ENCODE results near the gene DNAJC13. TPM values are rescaled to one million over a fixed set of nuclear protein-coding genes. Genes with fewer than 3 reads are reported as not detected.

The DNAJC13 gene
- total RNA-seq, 1 donor, result 116 TPM

GRCh38 chr3:132513057-132513456 lies 95.8 kb downstream of the DNAJC13 start:
- TF ChIP-seq CTCF (IDR thresholded peaks at IDR 0.05; ENCODE audit: extremely low read depth, low read depth, low read length), result no peak
- Histone ChIP-seq H3K27me3 (ENCODE audit: insufficient read depth, low read length) (no peaks in the 10 kb centered on the region), H3K4me2 (ENCODE audit: insufficient read depth, low read length) (no peak overlapping the region), H3K4me1 (ENCODE audit: insufficient read depth, low read length) (no peaks in the 10 kb centered on the region), H2AFZ (ENCODE audit: low read length) (no peak overlapping the region), H3K27ac (ENCODE audit: low read depth, low read length) (no peak overlapping the region), H4K20me1 (ENCODE audit: insufficient read depth, low read length) (no peaks in the 10 kb centered on the region), H3K79me2 (ENCODE audit: insufficient read depth, low read length) (no peaks in the 10 kb centered on the region), H3K4me3 (ENCODE audit: insufficient read depth, low read length) (no peak overlapping the region), H3K36me3 (ENCODE audit: insufficient read depth, low read length) (peaks cover 72% of the 10 kb centered on the region), H3K9me3 (ENCODE audit: low read depth, low read length) (no peaks in the 10 kb centered on the region)
- no peak for DNase-seq (ENCODE audit: insufficient read length, low spot score, missing footprints)

GRCh38 chr3:132517311-132517710 lies 100.0 kb downstream of the DNAJC13 start:
- H3K36me3 ChIP-seq (ENCODE audit: insufficient read depth, low read length), result peaks cover 66% of the 10 kb centered on the region
- TF ChIP-seq CTCF (IDR thresholded peaks at IDR 0.05; ENCODE audit: extremely low read depth, low read depth, low read length), result no peak

GRCh38 chr3:132519914-132520313 lies 102.6 kb downstream of the DNAJC13 start:
- H3K27ac ChIP-seq (ENCODE audit: low read depth, low read length), result no peak overlapping the region
- no peak overlapping the region for H2AFZ ChIP-seq (ENCODE audit: low read length)
- TF ChIP-seq CTCF (IDR thresholded peaks at IDR 0.05; ENCODE audit: extremely low read depth, low read depth, low read length), result no peak
- no peaks in the 10 kb centered on the region for H3K9me3 ChIP-seq (ENCODE audit: low read depth, low read length)
- peaks cover 59% of the 10 kb centered on the region for H3K36me3 ChIP-seq (ENCODE audit: insufficient read depth, low read length)
- no peak for DNase-seq (ENCODE audit: insufficient read length, low spot score, missing footprints)
- H3K4me3 ChIP-seq (ENCODE audit: insufficient read depth, low read length), result no peak overlapping the region
- no peaks in the 10 kb centered on the region for H3K27me3 ChIP-seq (ENCODE audit: insufficient read depth, low read length)
- H3K4me2 ChIP-seq (ENCODE audit: insufficient read depth, low read length), result no peak overlapping the region
- H4K20me1 ChIP-seq (ENCODE audit: insufficient read depth, low read length), result no peaks in the 10 kb centered on the region
- H3K4me1 ChIP-seq (ENCODE audit: insufficient read depth, low read length), result no peaks in the 10 kb centered on the region
- no peaks in the 10 kb centered on the region for H3K79me2 ChIP-seq (ENCODE audit: insufficient read depth, low read length)

More at GRCh38 chr3:132517311-132517710, 100.0 kb downstream of the DNAJC13 start:
- H3K27ac ChIP-seq (ENCODE audit: low read depth, low read length), result no peak overlapping the region
- no peak overlapping the region for H3K4me2 ChIP-seq (ENCODE audit: insufficient read depth, low read length)
- no peaks in the 10 kb centered on the region for H3K79me2 ChIP-seq (ENCODE audit: insufficient read depth, low read length)
- H2AFZ ChIP-seq (ENCODE audit: low read length), result no peak overlapping the region
- no peak overlapping the region for H3K4me3 ChIP-seq (ENCODE audit: insufficient read depth, low read length)
- H3K4me1 ChIP-seq (ENCODE audit: insufficient read depth, low read length), result no peaks in the 10 kb centered on the region
- DNase-seq (ENCODE audit: insufficient read length, low spot score, missing footprints), result no peak
- no peaks in the 10 kb centered on the region for H3K9me3 ChIP-seq (ENCODE audit: low read depth, low read length)
- no peaks in the 10 kb centered on the region for H4K20me1 ChIP-seq (ENCODE audit: insufficient read depth, low read length)
- no peaks in the 10 kb centered on the region for H3K27me3 ChIP-seq (ENCODE audit: insufficient read depth, low read length)

GRCh38 chr3:132521901-132522300 lies 104.6 kb downstream of the DNAJC13 start:
- Histone ChIP-seq H3K4me1 (ENCODE audit: insufficient read depth, low read length) (no peaks in the 10 kb centered on the region), H3K27me3 (ENCODE audit: insufficient read depth, low read length) (no peaks in the 10 kb centered on the region), H3K9me3 (ENCODE audit: low read depth, low read length) (no peaks in the 10 kb centered on the region), H3K4me3 (ENCODE audit: insufficient read depth, low read length) (no peak overlapping the region), H3K36me3 (ENCODE audit: insufficient read depth, low read length) (peaks cover 66% of the 10 kb centered on the region), H3K79me2 (ENCODE audit: insufficient read depth, low read length) (no peaks in the 10 kb centered on the region), H4K20me1 (ENCODE audit: insufficient read depth, low read length) (no peaks in the 10 kb centered on the region), H3K4me2 (ENCODE audit: insufficient read depth, low read length) (no peak overlapping the region), H2AFZ (ENCODE audit: low read length) (no peak overlapping the region), H3K27ac (ENCODE audit: low read depth, low read length) (no peak overlapping the region)
- no peak for DNase-seq (ENCODE audit: insufficient read length, low spot score, missing footprints)
- TF ChIP-seq CTCF (IDR thresholded peaks at IDR 0.05; ENCODE audit: extremely low read depth, low read depth, low read length), result no peak

All from osteoblast (primary cell).